H1 (cell line): ENCODE measurements around the gene DAB2IP. TPM values are rescaled to one million over a fixed set of nuclear protein-coding genes. Genes with fewer than 3 reads are reported as not detected.

Source experiments
- CTCF ChIA-PET: fragments of 300-600 bp; sonication (Branson Sonifier 250); formaldehyde crosslinking; loops from one replicate; lab custom pipeline; 2021; ENCODE audit not compliant: partially characterized antibody; lab: Charles Lee
- POLR2A ChIA-PET: fragments of 300-600 bp; sonication (Branson Sonifier 250); formaldehyde crosslinking; loops from one replicate; lab custom pipeline; 2021; ENCODE audit warnings: inconsistent platforms; ENCODE audit not compliant: partially characterized antibody; lab: Charles Lee
- DNase-seq, 2 experiments: peaks; one replicate each; pipeline versions ENCODE4 v3.0.0 to v3.0.0-alpha.2; 2010 to 2022; ENCODE audit warnings: low spot score in 2 of 2, low read depth in 1 of 2, mixed read lengths in 1 of 2
- FAIRE-seq: peaks from 2 replicates; lab custom pipeline; 2011; peaks lifted over from hg19 to GRCh38; lab: Jason Lieb, UNC
- H2AFZ ChIP-seq: 2 replicates; pipeline ENCODE4 v1.8.1; 2012; ENCODE audit warnings: low read length, inconsistent platforms
- H2AK5ac ChIP-seq: 2 replicates; pipeline ENCODE4 v1.6.1; 2013; ENCODE audit warnings: low read depth, low read length
- H2BK120ac ChIP-seq: replicated peaks from 2 replicates; pipeline ENCODE3; 2013; ENCODE audit warnings: low read depth, low read length, inconsistent platforms
- H2BK12ac ChIP-seq: 2 replicates; pipeline ENCODE4 v1.6.1; 2013; ENCODE audit warnings: low read depth, low read length
- H2BK15ac ChIP-seq: 2 replicates; pipeline ENCODE4 v1.6.1; 2013; ENCODE audit warnings: low read length
- H2BK20ac ChIP-seq: 2 replicates; pipeline ENCODE4 v1.6.1; 2013; ENCODE audit warnings: low read length
- H2BK5ac ChIP-seq: 2 replicates; pipeline ENCODE4 v1.6.1; 2013; ENCODE audit warnings: low read depth, low read length
- H3K14ac ChIP-seq: 2 replicates; pipeline ENCODE4 v1.6.1; 2013; ENCODE audit warnings: inconsistent platforms; ENCODE audit not compliant: insufficient read length
- H3K18ac ChIP-seq: 2 replicates; pipeline ENCODE4 v1.6.1; 2013; ENCODE audit warnings: low read length; ENCODE audit errors: extremely low read depth
- H3K23ac ChIP-seq: 2 replicates; pipeline ENCODE4 v1.6.1; 2013; ENCODE audit warnings: inconsistent platforms; ENCODE audit not compliant: insufficient read length
- H3K23me2 ChIP-seq: 2 replicates; pipeline ENCODE4 v1.6.1; 2013; ENCODE audit warnings: low read depth, low read length
- H3K27ac ChIP-seq: 2 replicates; pipeline ENCODE4 v1.6.1; 2011; ENCODE audit warnings: low read depth, low read length, inconsistent platforms
- H3K27me3 ChIP-seq, 4 experiments: replicated peaks in 1 of 4; 1 replicate in 1 of 4; 2 replicates in 3 of 4; pipeline versions ENCODE4 v1.6.1 to v1.8.1; 2011 to 2013; ENCODE audit warnings: low read length in 3 of 4, mild to moderate bottlenecking in 3 of 4, inconsistent platforms in 2 of 4, mixed read lengths in 2 of 4, moderate library complexity in 1 of 4; ENCODE audit not compliant: control insufficient read depth in 3 of 4, insufficient read depth in 3 of 4; ENCODE audit errors: extremely low read depth in 1 of 4
- H3K36me3 ChIP-seq, 4 experiments: 2 replicates each; pipeline versions ENCODE4 v1.6.1 to v1.8.1; 2011 to 2013; ENCODE audit warnings: mild to moderate bottlenecking in 4 of 4, low read length in 3 of 4, moderate library complexity in 2 of 4, control low read depth in 1 of 4, inconsistent platforms in 1 of 4; ENCODE audit not compliant: insufficient read depth in 4 of 4, control insufficient read depth in 2 of 4
- H3K4ac ChIP-seq: replicated peaks from 2 replicates; pipeline ENCODE3; 2013; ENCODE audit warnings: low read length, low read depth, mixed read lengths, inconsistent platforms; ENCODE audit not compliant: insufficient read length
- H3K4me1 ChIP-seq, 4 experiments: replicated peaks in 1 of 4; 1 replicate in 1 of 4; 2 replicates in 3 of 4; pipeline versions ENCODE4 v1.6.1 to v1.8.1; 2011 to 2013; ENCODE audit warnings: low read length in 3 of 4, inconsistent platforms in 2 of 4, mixed read lengths in 1 of 4; ENCODE audit not compliant: insufficient read depth in 4 of 4, control insufficient read depth in 3 of 4
- H3K4me2 ChIP-seq, 2 experiments: 2 replicates each; pipeline versions ENCODE4 v1.6.1 to v1.8.1; 2011 to 2013; ENCODE audit warnings: low read depth in 2 of 2, low read length in 2 of 2, control low read depth in 1 of 2, inconsistent platforms in 1 of 2, mild to moderate bottlenecking in 1 of 2; ENCODE audit not compliant: insufficient read depth in 1 of 2
- H3K4me3 ChIP-seq, 4 experiments: fragments of 200-600, 300-600 bp in 1 of 4; sonication (generic), shearing (Covaris generic), sonication (Bioruptor Twin) in 1 of 4; 2 replicates each; pipeline versions ENCODE4 v1.5.1 to v1.8.1; 2011 to 2016; ENCODE audit warnings: low read length in 4 of 4, low read depth in 3 of 4, control low read depth in 2 of 4, inconsistent platforms in 2 of 4, mild to moderate bottlenecking in 2 of 4, mixed read lengths in 1 of 4, moderate library complexity in 1 of 4; ENCODE audit not compliant: insufficient read depth in 2 of 4; ENCODE audit errors: extremely low read depth in 1 of 4
- H3K56ac ChIP-seq: replicated peaks from 2 replicates; pipeline ENCODE3; 2013; ENCODE audit warnings: low read depth, mild to moderate bottlenecking, mixed read lengths, low read length, inconsistent platforms; ENCODE audit not compliant: insufficient read length
- H3K79me1 ChIP-seq: 2 replicates; pipeline ENCODE4 v1.6.1; 2013; ENCODE audit warnings: low read depth, low read length, control low read depth
- H3K79me2 ChIP-seq, 2 experiments: 2 replicates each; pipeline versions ENCODE4 v1.6.1 to v1.8.1; 2012 to 2013; ENCODE audit warnings: low read length in 2 of 2, mild to moderate bottlenecking in 2 of 2, inconsistent platforms in 1 of 2; ENCODE audit not compliant: insufficient read depth in 2 of 2, control insufficient read depth in 1 of 2
- H3K9ac ChIP-seq, 4 experiments: replicated peaks in 1 of 4; 1 replicate in 1 of 4; 2 replicates in 3 of 4; pipeline versions ENCODE4 v1.6.1 to v1.8.1; 2011 to 2013; ENCODE audit warnings: low read depth in 3 of 4, low read length in 3 of 4, control low read depth in 2 of 4, mild to moderate bottlenecking in 2 of 4, moderate library complexity in 2 of 4, inconsistent platforms in 1 of 4; ENCODE audit errors: extremely low read depth in 1 of 4
- H3K9me3 ChIP-seq, 2 experiments: 2 replicates each; pipeline versions ENCODE4 v1.6.1 to v1.8.1; 2012 to 2013; ENCODE audit warnings: mild to moderate bottlenecking in 2 of 2, moderate library complexity in 2 of 2, control low read depth in 1 of 2, inconsistent platforms in 1 of 2, low read depth in 1 of 2, low read length in 1 of 2, mixed read lengths in 1 of 2; ENCODE audit not compliant: insufficient read depth in 2 of 2
- H4K20me1 ChIP-seq, 2 experiments: replicated peaks in 1 of 2; 2 replicates each; pipeline versions ENCODE3 to v1.8.1; 2011 to 2013; ENCODE audit warnings: inconsistent platforms in 2 of 2, low read length in 2 of 2, mild to moderate bottlenecking in 1 of 2; ENCODE audit not compliant: insufficient read depth in 2 of 2, control insufficient read depth in 1 of 2
- H4K5ac ChIP-seq: 2 replicates; pipeline ENCODE4 v1.6.1; 2013; ENCODE audit warnings: low read length, low read depth, mixed read lengths, inconsistent platforms; ENCODE audit not compliant: insufficient read length
- H4K8ac ChIP-seq: 2 replicates; pipeline ENCODE4 v1.8.0; 2013; ENCODE audit warnings: mild to moderate bottlenecking, moderate library complexity, low read length, inconsistent platforms; ENCODE audit not compliant: insufficient read depth; ENCODE audit errors: extremely low read depth
- H4K91ac ChIP-seq: replicated peaks from 2 replicates; pipeline ENCODE3; 2013; ENCODE audit warnings: low read length, mixed read lengths, inconsistent platforms; ENCODE audit not compliant: insufficient read length
- CBX8 ChIP-seq: fragments of 300-800, 300-1000 bp; sonication (generic); IDR thresholded peaks from 2 replicates; pipeline ENCODE4 v1.7.1; 2016; ENCODE audit warnings: low read depth, low read length, borderline replicate concordance
- CHD1 ChIP-seq: IDR thresholded peaks from 2 replicates; pipeline ENCODE4 v1.6.1; 2012; ENCODE audit warnings: low read depth, low read length, improper control_type of control experiment
- EZH2 ChIP-seq: fragments of 200-600 bp; sonication (generic); IDR thresholded peaks from 2 replicates; pipeline ENCODE4 v1.7.1; 2012; ENCODE audit warnings: low read depth, mild to moderate bottlenecking, moderate library complexity, low read length, inconsistent platforms; ENCODE audit not compliant: severe bottlenecking
- PHF8 ChIP-seq: fragments of 200-600 bp; sonication (generic); conservative IDR thresholded peaks from 2 replicates; pipeline ENCODE4 v1.7.1; 2012; ENCODE audit warnings: low read depth, mild to moderate bottlenecking, inconsistent platforms, low read length, moderate library complexity
- RXRA ChIP-seq: IDR thresholded peaks from 2 replicates; pipeline ENCODE4 v1.6.1; 2011; ENCODE audit warnings: low read depth, mild to moderate bottlenecking, low read length, moderate library complexity; ENCODE audit not compliant: insufficient read depth
- SAP30 ChIP-seq: fragments of 300-600 bp; sonication (generic); IDR thresholded peaks from 2 replicates; pipeline ENCODE4 v1.7.1; 2012; ENCODE audit warnings: low read length, moderate library complexity, mild to moderate bottlenecking, inconsistent platforms; ENCODE audit not compliant: insufficient read depth, insufficient replicate concordance
- WGBS, 2 experiments: shearing (Covaris generic) in 1 of 2; methylation state at CpG; one replicate each; pipeline versions ENCODE4 v1.1.6 to v1.1.7; 2013 to 2015; ENCODE audit warnings: low lambda C conversion rate in 2 of 2, mixed read lengths in 2 of 2, inconsistent platforms in 1 of 2, low coverage in 1 of 2, missing lambda C conversion rate in 1 of 2; ENCODE audit not compliant: insufficient replicate concordance in 2 of 2, insufficient coverage in 1 of 2, insufficient read length in 1 of 2; ENCODE audit errors: extremely low coverage in 1 of 2, missing lambda C conversion rate in 1 of 2; 5-methylcytosine and 5-hydroxymethylcytosine counted together
- polyA plus RNA-seq, 7 experiments: library from polyadenylated mRNA; depleted of rRNA in 3 of 7; stranded (reverse) in 5 of 7; unstranded in 2 of 7; fragments of >200 nt in 5 of 7; fragments of 200-250 nt in 2 of 7; gene quantifications; 1 replicate in 5 of 7; 2 replicates in 1 of 7; 4 replicates in 1 of 7; pipeline versions ENCODE4 v1.2.1 to v1.2.3, GENCODE V29; 2011 to 2013; ENCODE audit warnings: missing spikeins in 2 of 7, mixed read lengths in 2 of 7
- total RNA-seq: library from RNA; stranded (reverse); fragmentation: NEBNext Ultra II Directional; extraction: Animal tissue kit (Norgen Biotek cat#: 25700); gene quantifications from 2 replicates; pipeline ENCODE4 v1.2.1, GENCODE V29; 2021
- TF ChIP-seq, protein P1 (sequence below): IDR thresholded peaks from 2 replicates; pipeline ENCODE4 v1.6.1; 2012; ENCODE audit warnings: inconsistent platforms

DAB2IP gene
- total and polyA plus RNA-seq, 2 of the 8 experiments (the other 6 are each of a cell fraction or from before 2014, with no cell fraction given): 19.7 to 39.5 TPM

DNA sequence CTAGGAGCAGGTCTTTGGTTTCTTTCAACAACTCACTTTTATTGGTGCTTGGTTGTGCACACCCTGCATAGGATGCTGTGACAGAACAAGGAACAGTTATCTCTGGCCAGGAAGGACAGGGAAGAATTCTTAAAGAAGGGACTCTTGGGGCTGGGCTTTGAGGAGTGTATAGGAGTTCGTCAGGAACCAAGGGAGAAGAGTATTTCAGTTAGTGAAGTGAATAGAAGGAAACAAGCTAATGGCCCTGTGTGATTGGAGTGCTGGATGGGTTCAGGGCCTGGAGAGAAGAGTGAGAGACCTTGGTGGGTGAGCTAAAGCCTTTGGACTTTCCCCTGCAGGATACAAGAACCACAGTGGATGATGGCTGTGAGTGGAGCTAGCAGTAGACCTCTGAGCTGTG lies 32.2 kb downstream of the DAB2IP start:
- H3K79me1 ChIP-seq: peaks cover 3% of the 10 kb centered on the region
- no peak overlapping the region for H3K4me3 ChIP-seq
- H2AFZ ChIP-seq: no peak overlapping the region
- H3K36me3 ChIP-seq: peaks cover 0 to 3% (median 2%) of the 10 kb centered on the region in 4 experiments; a peak in 4 of 8 replicates
- no peak overlapping the region for H2BK15ac ChIP-seq
- no peaks in the 10 kb centered on the region for H3K79me2 ChIP-seq
- H3K23me2 ChIP-seq: no peaks in the 10 kb centered on the region
- H3K4me1 ChIP-seq: no peaks in the 10 kb centered on the region; a peak in 2 of 7 replicates
- no peak overlapping the region for H3K4ac ChIP-seq
- H3K4me2 ChIP-seq: no peak overlapping the region
- no peak overlapping the region for H4K5ac ChIP-seq
- no peaks in the 10 kb centered on the region for H3K27me3 ChIP-seq
- DNase-seq (no peak), FAIRE-seq (no peak)
- H2BK120ac ChIP-seq: no peak overlapping the region
- no peak overlapping the region for H4K8ac ChIP-seq
- H3K14ac ChIP-seq: no peak overlapping the region
- CTCF ChIA-PET: interaction anchor here (0.7 to 34.8 kb wide), 51 partner anchors 5 to 322 kb away, joined by 3 to 670 read pairs (median 5); partner anchors contain the start of gene DAB2IP
- H3K18ac ChIP-seq: no peak overlapping the region
- no peak overlapping the region for H3K27ac ChIP-seq
- H2BK12ac ChIP-seq: no peak overlapping the region
- POLR2A ChIA-PET: interaction anchor here (1.2 to 1.4 kb wide), 3 partner anchors 11 to 123 kb away, joined by 3 read pairs; partner anchors contain the start of gene DAB2IP
- WGBS, 2 experiments: 83% methylated on average over 1 of the region's 1 CpG; no CpG with 5 or more reads in 1 of the 2 experiments
- H3K9me3 ChIP-seq: no peaks in the 10 kb centered on the region
- no peak overlapping the region for H4K91ac ChIP-seq
- no peak overlapping the region for H2BK20ac ChIP-seq
- no peak overlapping the region for H3K56ac ChIP-seq
- TF ChIP-seq PHF8 (no peak), RXRA (no peak), CHD1 (no peak), EZH2 (no peak), SAP30 (no peak), CBX8 (no peak)
- TF ChIP-seq, protein P1, sequence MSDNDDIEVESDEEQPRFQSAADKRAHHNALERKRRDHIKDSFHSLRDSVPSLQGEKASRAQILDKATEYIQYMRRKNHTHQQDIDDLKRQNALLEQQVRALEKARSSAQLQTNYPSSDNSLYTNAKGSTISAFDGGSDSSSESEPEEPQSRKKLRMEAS: no peak
- no peak overlapping the region for H2AK5ac ChIP-seq
- no peak overlapping the region for H3K23ac ChIP-seq
- H4K20me1 ChIP-seq: peaks cover 2 to 18% of the 10 kb centered on the region in 2 experiments
- H2BK5ac ChIP-seq: no peak overlapping the region
- no peak overlapping the region for H3K9ac ChIP-seq
